Prostate gland (tissue), 2 donors: ENCODE results near the gene PCNT. TPM values are rescaled to one million over a fixed set of nuclear protein-coding genes. Genes with fewer than 3 reads are reported as not detected.

Source experiments
- DNase-seq: peaks from one replicate; pipeline ENCODE4 v3.0.0-alpha.2; 2019; ENCODE audit warnings: low spot score
- H3K27ac ChIP-seq, 2 donors: fragments of 200-600 bp; sonication (generic); 2 replicates each; pipeline ENCODE4 v1.5.1; 2017 to 2019
- H3K27me3 ChIP-seq: fragments of 200-600 bp; sonication (generic); replicated peaks from 2 replicates; pipeline ENCODE4 v1.5.1; 2019; ENCODE audit not compliant: insufficient read depth
- H3K36me3 ChIP-seq, 2 donors: fragments of 200-600 bp; sonication (generic); 1 replicate in 1 of 2; 2 replicates in 1 of 2; pipeline versions ENCODE4 v1.5.1 to v1.8.1; 2017 to 2019
- H3K4me1 ChIP-seq: fragments of 200-600 bp; sonication (generic); replicated peaks from 2 replicates; pipeline ENCODE4 v1.5.1; 2019
- H3K4me3 ChIP-seq, 2 donors: fragments of 200-600 bp; sonication (generic); 2 replicates each; pipeline ENCODE4 v1.5.1; 2017 to 2019
- H3K9me3 ChIP-seq: fragments of 200-600 bp; sonication (generic); 2 replicates; pipeline ENCODE4 v1.5.1; 2017
- CTCF ChIP-seq, 4 experiments: fragments of 200-600 bp in 2 of 4; fragments of 450-650 bp in 2 of 4; sonication (generic) in 2 of 4; IDR thresholded peaks; 1 replicate in 3 of 4; 2 replicates in 1 of 4; pipeline ENCODE4 v1.5.1; 2016 to 2019; ENCODE audit warnings: antibody characterized with exemption in 4 of 4, mild to moderate bottlenecking in 2 of 4, moderate library complexity in 2 of 4
- POLR2A ChIP-seq: fragments of 450-650 bp; IDR thresholded peaks from one replicate; pipeline ENCODE4 v1.6.1; 2016; ENCODE audit warnings: antibody characterized with exemption, mild to moderate bottlenecking
- POLR2AphosphoS5 ChIP-seq: sonication (generic); formaldehyde crosslinking; IDR thresholded peaks from one replicate; pipeline ENCODE4 v1.6.1; 2017; ENCODE audit warnings: antibody characterized with exemption
- WGBS: methylation state at CpG from one replicate; pipeline ENCODE4 v1.1.5; 2018; 5-methylcytosine and 5-hydroxymethylcytosine counted together
- intact Hi-C: fragments of 100-400 bp; cut with DNase I; formaldehyde crosslinking; loops from one replicate; pipeline ENCODE4 v1.14.2; 2022
- total RNA-seq, 2 donors: library from RNA; depleted of rRNA; stranded (reverse); fragments of >200 nt; gene quantifications; one replicate each; pipeline ENCODE4 v1.1.0, GENCODE V29; 2016

Gene PCNT
- total RNA-seq, 2 donors from 2014 or later = 33.8 to 70.9 TPM

- intact Hi-C loops = no loop called here
- no peak overlapping the region for H3K27ac ChIP-seq
- no peak for DNase-seq
Measured at GRCh38 chr21:46390603-46391545, 66.9 kb downstream of the PCNT start.

GRCh38 chr21:46391773-46392172 lies 67.8 kb downstream of the PCNT start:
- TF ChIP-seq POLR2AphosphoS5 (no peak), POLR2A (no peak), CTCF (IDR thresholded peaks at IDR 0.05) (no peak)
- Histone ChIP-seq H3K4me1 (no peaks in the 10 kb centered on the region), H3K27me3 (no peaks in the 10 kb centered on the region), H3K27ac (no peak overlapping the region), H3K9me3 (no peaks in the 10 kb centered on the region), H3K4me3 (no peak overlapping the region), H3K36me3 (no peaks in the 10 kb centered on the region)
- WGBS = 93% methylated on average over 9 of the region's 9 CpGs
- intact Hi-C loops = no loop called here
- no peak for DNase-seq

More at GRCh38 chr21:46390603-46391545, 66.9 kb downstream of the PCNT start:
- no peaks in the 10 kb centered on the region for H3K9me3 ChIP-seq
- H3K27me3 ChIP-seq = no peaks in the 10 kb centered on the region
- TF ChIP-seq POLR2AphosphoS5 (no peak), CTCF (IDR thresholded peaks at IDR 0.05) (no peak), POLR2A (no peak)
- no peaks in the 10 kb centered on the region for H3K4me1 ChIP-seq
- WGBS = 95% methylated on average over 29 of the region's 29 CpGs
- peaks cover 0 to 3% of the 10 kb centered on the region in 2 donors for H3K36me3 ChIP-seq
- no peak overlapping the region for H3K4me3 ChIP-seq

- DNase-seq = no peak
- H3K27ac ChIP-seq = no peak overlapping the region
- intact Hi-C loops = no loop called here
Measured at GRCh38 chr21:46392921-46393320, 69.0 kb downstream of the PCNT start.

GRCh38 chr21:46393451-46393940 lies 69.5 kb downstream of the PCNT start:
- no peak for TF ChIP-seq POLR2A
- no peak for TF ChIP-seq POLR2AphosphoS5
- no peak for TF ChIP-seq CTCF (IDR thresholded peaks at IDR 0.05)
- 73% methylated on average over 19 of the region's 19 CpGs for WGBS
- intact Hi-C loops = no loop called here
- no peak overlapping the region for H3K4me3 ChIP-seq
- H3K4me1 ChIP-seq = no peaks in the 10 kb centered on the region
- H3K27me3 ChIP-seq = no peaks in the 10 kb centered on the region
- no peaks in the 10 kb centered on the region for H3K9me3 ChIP-seq
- H3K27ac ChIP-seq = no peak overlapping the region
- no peak for DNase-seq
- H3K36me3 ChIP-seq = peaks cover 0 to 9% of the 10 kb centered on the region in 2 donors

More at GRCh38 chr21:46392921-46393320, 69.0 kb downstream of the PCNT start:
- TF ChIP-seq POLR2AphosphoS5 = no peak
- no peak for TF ChIP-seq CTCF (IDR thresholded peaks at IDR 0.05)
- no peak for TF ChIP-seq POLR2A
- Histone ChIP-seq H3K9me3 (no peaks in the 10 kb centered on the region), H3K4me1 (no peaks in the 10 kb centered on the region), H3K36me3 (peaks cover 0 to 6% of the 10 kb centered on the region in 2 donors), H3K4me3 (no peak overlapping the region), H3K27me3 (no peaks in the 10 kb centered on the region)
- 30% methylated on average over 13 of the region's 13 CpGs for WGBS
